GM12878 (cell line): Measurements from ENCODE around the gene NGF.

Experiments used
- CEBPB ChIP-seq, 2 experiments: fragments of 150-350 bp in 1 of 2; IDR thresholded peaks; 2 replicates each; pipeline ENCODE4 v1.6.1; 2012 to 2014; ENCODE audit warnings: low read depth in 2 of 2, low read length in 2 of 2, borderline replicate concordance in 1 of 2, inconsistent platforms in 1 of 2
- CHD2 ChIP-seq: IDR thresholded peaks from 2 replicates; pipeline ENCODE4 v1.6.1; 2011; ENCODE audit warnings: low read depth, low read length, improper control_type of control experiment, borderline replicate concordance
- POLR2A ChIP-seq: IDR thresholded peaks from 2 replicates; pipeline ENCODE4 v1.6.1; 2011; ENCODE audit warnings: low read depth, mild to moderate bottlenecking, low read length
- POLR2AphosphoS5 ChIP-seq: IDR thresholded peaks from 2 replicates; pipeline ENCODE4 v1.6.1; 2011; ENCODE audit warnings: mild to moderate bottlenecking, low read length, inconsistent platforms
- SREBF1 ChIP-seq: IDR thresholded peaks from 2 replicates; pipeline ENCODE4 v1.6.1; 2012; ENCODE audit warnings: mild to moderate bottlenecking, low read length
- TF ChIP-seq, protein P1 (sequence below): fragments of 450-650 bp; formaldehyde crosslinking; IDR thresholded peaks from 2 replicates; pipeline ENCODE4 v1.4.0; 2020; ENCODE audit warnings: mild to moderate bottlenecking, moderate library complexity
- TF ChIP-seq, protein P2 (sequence below), 3 experiments: IDR thresholded peaks in 2 of 3; conservative IDR thresholded peaks in 1 of 3; 2 replicates each; pipeline ENCODE4 v1.5.1; 2011; ENCODE audit warnings: low read depth in 3 of 3, low read length in 3 of 3, mild to moderate bottlenecking in 3 of 3, control low read depth in 2 of 3, moderate library complexity in 2 of 3, inconsistent platforms in 1 of 3, mixed read lengths in 1 of 3; ENCODE audit not compliant: control insufficient read depth in 2 of 3, insufficient read depth in 1 of 3; ENCODE audit errors: extremely low read depth in 1 of 3
- TF ChIP-seq, protein P3 (sequence below): IDR thresholded peaks from 2 replicates; pipeline ENCODE4 v1.6.1; 2012; ENCODE audit warnings: low read depth, low read length, improper control_type of control experiment

DNA sequence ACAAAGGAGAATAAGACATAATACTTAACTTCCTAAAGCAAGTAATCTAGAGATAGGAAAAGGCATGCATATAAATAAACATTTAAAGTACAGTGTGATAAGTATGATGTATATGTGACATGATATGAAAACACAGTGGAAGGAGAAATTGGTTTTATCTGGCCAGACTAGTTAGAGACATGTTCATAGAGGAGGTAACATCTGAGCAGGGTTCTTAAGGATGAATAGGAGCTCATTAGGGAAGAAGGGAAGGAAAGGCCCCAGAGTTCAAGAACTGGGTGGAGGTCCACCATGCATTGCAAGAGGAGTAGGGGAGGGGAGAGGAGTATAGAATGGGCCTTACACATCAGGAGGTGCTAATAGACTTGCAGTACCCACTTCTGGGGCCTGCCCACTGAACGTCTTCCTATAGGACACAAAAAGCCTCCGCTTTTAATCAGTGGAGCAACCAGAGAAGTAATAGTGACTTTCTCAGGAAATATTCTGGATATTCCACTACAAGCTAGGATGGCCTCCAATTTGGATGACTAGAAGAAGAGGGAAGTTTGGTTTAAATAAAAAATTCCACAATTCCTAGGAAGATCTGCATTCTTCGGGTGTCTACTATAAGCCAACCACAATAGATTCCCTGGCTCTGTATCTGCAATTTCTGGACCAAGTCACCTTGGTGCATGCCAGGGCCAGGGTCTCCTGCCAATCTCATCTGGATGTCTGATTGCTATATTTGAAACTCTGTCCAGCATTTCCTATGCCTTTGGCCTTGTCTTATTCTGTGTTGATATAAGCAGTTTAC is 41.9 kb downstream of the NGF start:
- TF ChIP-seq, protein P1, sequence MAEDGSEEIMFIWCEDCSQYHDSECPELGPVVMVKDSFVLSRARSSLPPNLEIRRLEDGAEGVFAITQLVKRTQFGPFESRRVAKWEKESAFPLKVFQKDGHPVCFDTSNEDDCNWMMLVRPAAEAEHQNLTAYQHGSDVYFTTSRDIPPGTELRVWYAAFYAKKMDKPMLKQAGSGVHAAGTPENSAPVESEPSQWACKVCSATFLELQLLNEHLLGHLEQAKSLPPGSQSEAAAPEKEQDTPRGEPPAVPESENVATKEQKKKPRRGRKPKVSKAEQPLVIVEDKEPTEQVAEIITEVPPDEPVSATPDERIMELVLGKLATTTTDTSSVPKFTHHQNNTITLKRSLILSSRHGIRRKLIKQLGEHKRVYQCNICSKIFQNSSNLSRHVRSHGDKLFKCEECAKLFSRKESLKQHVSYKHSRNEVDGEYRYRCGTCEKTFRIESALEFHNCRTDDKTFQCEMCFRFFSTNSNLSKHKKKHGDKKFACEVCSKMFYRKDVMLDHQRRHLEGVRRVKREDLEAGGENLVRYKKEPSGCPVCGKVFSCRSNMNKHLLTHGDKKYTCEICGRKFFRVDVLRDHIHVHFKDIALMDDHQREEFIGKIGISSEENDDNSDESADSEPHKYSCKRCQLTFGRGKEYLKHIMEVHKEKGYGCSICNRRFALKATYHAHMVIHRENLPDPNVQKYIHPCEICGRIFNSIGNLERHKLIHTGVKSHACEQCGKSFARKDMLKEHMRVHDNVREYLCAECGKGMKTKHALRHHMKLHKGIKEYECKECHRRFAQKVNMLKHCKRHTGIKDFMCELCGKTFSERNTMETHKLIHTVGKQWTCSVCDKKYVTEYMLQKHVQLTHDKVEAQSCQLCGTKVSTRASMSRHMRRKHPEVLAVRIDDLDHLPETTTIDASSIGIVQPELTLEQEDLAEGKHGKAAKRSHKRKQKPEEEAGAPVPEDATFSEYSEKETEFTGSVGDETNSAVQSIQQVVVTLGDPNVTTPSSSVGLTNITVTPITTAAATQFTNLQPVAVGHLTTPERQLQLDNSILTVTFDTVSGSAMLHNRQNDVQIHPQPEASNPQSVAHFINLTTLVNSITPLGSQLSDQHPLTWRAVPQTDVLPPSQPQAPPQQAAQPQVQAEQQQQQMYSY (CRISPR knock-in tag): no peak
- TF ChIP-seq, protein P2, sequence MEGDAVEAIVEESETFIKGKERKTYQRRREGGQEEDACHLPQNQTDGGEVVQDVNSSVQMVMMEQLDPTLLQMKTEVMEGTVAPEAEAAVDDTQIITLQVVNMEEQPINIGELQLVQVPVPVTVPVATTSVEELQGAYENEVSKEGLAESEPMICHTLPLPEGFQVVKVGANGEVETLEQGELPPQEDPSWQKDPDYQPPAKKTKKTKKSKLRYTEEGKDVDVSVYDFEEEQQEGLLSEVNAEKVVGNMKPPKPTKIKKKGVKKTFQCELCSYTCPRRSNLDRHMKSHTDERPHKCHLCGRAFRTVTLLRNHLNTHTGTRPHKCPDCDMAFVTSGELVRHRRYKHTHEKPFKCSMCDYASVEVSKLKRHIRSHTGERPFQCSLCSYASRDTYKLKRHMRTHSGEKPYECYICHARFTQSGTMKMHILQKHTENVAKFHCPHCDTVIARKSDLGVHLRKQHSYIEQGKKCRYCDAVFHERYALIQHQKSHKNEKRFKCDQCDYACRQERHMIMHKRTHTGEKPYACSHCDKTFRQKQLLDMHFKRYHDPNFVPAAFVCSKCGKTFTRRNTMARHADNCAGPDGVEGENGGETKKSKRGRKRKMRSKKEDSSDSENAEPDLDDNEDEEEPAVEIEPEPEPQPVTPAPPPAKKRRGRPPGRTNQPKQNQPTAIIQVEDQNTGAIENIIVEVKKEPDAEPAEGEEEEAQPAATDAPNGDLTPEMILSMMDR (IDR thresholded peaks at IDR 0.05 in 2 of 3, conservative IDR thresholded peaks at IDR 0.05 in 1 of 3; ENCODE audit: control insufficient read depth in 2 of 3, extremely low read depth in 1 of 3, insufficient read depth in 1 of 3, low read depth in 3 of 3, low read length in 3 of 3): no peak
- TF ChIP-seq SREBF1: no peak
- no peak for TF ChIP-seq POLR2AphosphoS5
- no peak for TF ChIP-seq CHD2
- TF ChIP-seq CEBPB (IDR thresholded peaks at IDR 0.05; ENCODE audit: borderline replicate concordance in 1 of 2, low read depth in 2 of 2, low read length in 2 of 2): no peak
- TF ChIP-seq POLR2A: no peak
- TF ChIP-seq, protein P3, sequence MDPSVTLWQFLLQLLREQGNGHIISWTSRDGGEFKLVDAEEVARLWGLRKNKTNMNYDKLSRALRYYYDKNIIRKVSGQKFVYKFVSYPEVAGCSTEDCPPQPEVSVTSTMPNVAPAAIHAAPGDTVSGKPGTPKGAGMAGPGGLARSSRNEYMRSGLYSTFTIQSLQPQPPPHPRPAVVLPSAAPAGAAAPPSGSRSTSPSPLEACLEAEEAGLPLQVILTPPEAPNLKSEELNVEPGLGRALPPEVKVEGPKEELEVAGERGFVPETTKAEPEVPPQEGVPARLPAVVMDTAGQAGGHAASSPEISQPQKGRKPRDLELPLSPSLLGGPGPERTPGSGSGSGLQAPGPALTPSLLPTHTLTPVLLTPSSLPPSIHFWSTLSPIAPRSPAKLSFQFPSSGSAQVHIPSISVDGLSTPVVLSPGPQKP: no peak
